Kidney (tissue), 14 donors: ENCODE data around the gene COQ7. TPM values are rescaled to one million over a fixed set of nuclear protein-coding genes. Genes with fewer than 3 reads are reported as not detected.

Experiments used
- DNase-seq, 5 donors: peaks; one replicate each; pipeline ENCODE4 v3.0.0-alpha.2; 2013 to 2020
- FAIRE-seq: peaks from 2 replicates; lab custom pipeline; 2012; peaks lifted over from hg19 to GRCh38; lab: Jason Lieb, UNC
- H3K27ac ChIP-seq, 2 donors: one replicate each; pipeline ENCODE4 v1.7.0; 2013; ENCODE audit warnings: low read depth in 2 of 2, low read length in 2 of 2, inconsistent platforms in 1 of 2
- H3K27me3 ChIP-seq: one replicate; pipeline ENCODE4 v1.7.1; 2013; ENCODE audit warnings: low read length, inconsistent platforms; ENCODE audit not compliant: control insufficient read depth, insufficient read depth
- H3K36me3 ChIP-seq, 3 donors: one replicate each; pipeline versions ENCODE4 v1.7.0 to v1.7.1; 2013; ENCODE audit warnings: low read length in 3 of 3, control low read depth in 1 of 3, inconsistent platforms in 1 of 3; ENCODE audit not compliant: insufficient read depth in 3 of 3, control insufficient read depth in 2 of 3
- H3K4me1 ChIP-seq, 3 donors: one replicate each; pipeline versions ENCODE4 v1.7.0 to v1.7.1; 2013; ENCODE audit warnings: low read length in 3 of 3, inconsistent platforms in 1 of 3, low read depth in 1 of 3; ENCODE audit not compliant: control insufficient read depth in 2 of 3, insufficient read depth in 2 of 3
- H3K4me3 ChIP-seq, 3 donors: one replicate each; pipeline versions ENCODE4 v1.7.0 to v1.8.1; 2013; ENCODE audit warnings: low read length in 3 of 3, control low read depth in 1 of 3, inconsistent platforms in 1 of 3
- H3K9ac ChIP-seq, 3 donors: one replicate each; pipeline versions ENCODE4 v1.7.0 to v1.7.1; 2013; ENCODE audit warnings: low read length in 3 of 3, control low read depth in 1 of 3, inconsistent platforms in 1 of 3
- H3K9me3 ChIP-seq, 3 donors: one replicate each; pipeline versions ENCODE4 v1.7.0 to v1.7.1; 2013; ENCODE audit warnings: low read length in 3 of 3, control low read depth in 1 of 3, inconsistent platforms in 1 of 3; ENCODE audit not compliant: control insufficient read depth in 2 of 3, insufficient read depth in 1 of 3
- CTCF ChIP-seq: IDR thresholded peaks from 3 replicates; pipeline ENCODE4 v1.5.1; 2012; ENCODE audit warnings: mild to moderate bottlenecking, moderate library complexity, borderline replicate concordance; ENCODE audit not compliant: insufficient read depth; ENCODE audit errors: extremely low read depth
- intact Hi-C: fragments of 100-400 bp; cut with DNase I; formaldehyde crosslinking; loops from one replicate; pipeline ENCODE4 v1.11.1; 2022
- polyA plus RNA-seq: library from polyadenylated mRNA; stranded (reverse); fragments of 350-450 nt; fragmentation: Illumina TruSeq; extraction: RNeasy Lipid Tissue Mini Kit (QIAGEN cat#74804); gene quantifications from one replicate; pipeline ENCODE4 v1.2.3, GENCODE V29; 2014; ENCODE audit warnings: low read depth, low replicate concordance; ENCODE audit not compliant: insufficient read depth
- total RNA-seq: library from RNA; stranded (reverse); fragmentation: NEBNext Ultra II Directional; extraction: Animal tissue kit (Norgen Biotek cat#: 25700); gene quantifications from one replicate; pipeline ENCODE4 v1.2.1, GENCODE V29; 2021
- donor health status: control.
- donor health status: control.
- donor health status: control.
- donor health status: control.
- donor health status: control.
- donor health status: DM: yes; HTN: yes; CAD: no.
- donor health status: Normal renal cell carcinoma (clear cell type).

The COQ7 gene
- total and polyA plus RNA-seq, 2 donors from 2014 or later, result 18.8 to 32.5 TPM

DNA sequence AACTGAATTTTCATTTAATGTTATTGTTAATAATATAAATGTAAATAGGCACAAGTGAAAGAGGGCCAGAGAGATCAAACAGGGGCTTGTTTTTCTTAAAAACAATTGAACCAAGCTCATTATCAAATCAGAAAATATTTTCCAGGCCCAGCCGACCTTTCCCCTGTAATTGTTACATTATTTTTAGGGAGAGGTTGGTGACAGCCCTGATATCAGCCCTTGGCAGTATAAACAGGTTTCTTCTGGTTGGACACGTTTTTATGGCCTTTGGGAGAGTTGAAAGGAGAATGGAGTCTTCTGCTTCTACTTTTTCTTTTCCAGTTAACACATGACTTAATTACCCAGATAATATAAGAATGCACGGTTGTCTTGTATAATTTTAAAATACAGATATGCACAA lies 40.0 kb upstream of the COQ7 start:
- TF ChIP-seq CTCF, result no peak
- no peaks in the 10 kb centered on the region for H3K27me3 ChIP-seq

DNA sequence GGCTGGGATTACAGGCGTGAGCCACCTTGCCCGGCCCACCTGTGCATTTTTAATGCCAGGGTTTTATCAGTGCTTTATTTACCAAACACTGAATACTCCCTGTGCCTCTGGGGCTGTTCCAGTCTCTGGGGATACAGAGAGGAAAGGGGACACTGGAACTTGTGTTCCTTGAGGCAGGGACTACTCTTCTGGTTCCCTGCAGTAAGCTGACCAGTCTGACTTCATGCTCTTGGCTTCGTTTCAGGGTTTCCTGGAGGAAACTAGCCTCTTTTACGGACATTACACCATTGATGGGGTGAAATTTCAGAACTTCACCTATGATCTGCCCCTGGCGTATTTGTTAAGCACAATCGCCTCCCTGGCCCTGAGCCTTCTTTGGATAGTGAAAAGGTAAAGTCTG lies 37.4 kb upstream of the COQ7 start:
- Histone ChIP-seq H3K4me3 (no peak overlapping the region), H3K4me1 (no peaks in the 10 kb centered on the region), H3K36me3 (no peaks in the 10 kb centered on the region), H3K9ac (no peak overlapping the region), H3K27ac (no peak overlapping the region), H3K27me3 (no peaks in the 10 kb centered on the region), H3K9me3 (no peaks in the 10 kb centered on the region)
- no peak for DNase-seq
- no peak for TF ChIP-seq CTCF
- FAIRE-seq, result no peak
- intact Hi-C loops, result no loop called here

More for the DNA sequence above, 40.0 kb upstream of the COQ7 start:
- Histone ChIP-seq H3K4me3 (no peak overlapping the region), H3K9me3 (no peaks in the 10 kb centered on the region), H3K27ac (no peak overlapping the region), H3K9ac (no peak overlapping the region), H3K36me3 (no peaks in the 10 kb centered on the region), H3K4me1 (no peaks in the 10 kb centered on the region)
- no peak for FAIRE-seq
- DNase-seq, result no peak
- intact Hi-C loops, result no loop called here

GRCh38 chr16:19031738-19032137 lies 35.7 kb upstream of the COQ7 start:
- Histone ChIP-seq H3K9me3 (no peaks in the 10 kb centered on the region), H3K36me3 (no peaks in the 10 kb centered on the region), H3K27me3 (no peaks in the 10 kb centered on the region), H3K4me3 (no peak overlapping the region), H3K27ac (no peak overlapping the region), H3K4me1 (no peaks in the 10 kb centered on the region), H3K9ac (no peak overlapping the region)
- FAIRE-seq (no peak), DNase-seq (no peak)
- intact Hi-C loops, result no loop called here
- no peak for TF ChIP-seq CTCF

DNA sequence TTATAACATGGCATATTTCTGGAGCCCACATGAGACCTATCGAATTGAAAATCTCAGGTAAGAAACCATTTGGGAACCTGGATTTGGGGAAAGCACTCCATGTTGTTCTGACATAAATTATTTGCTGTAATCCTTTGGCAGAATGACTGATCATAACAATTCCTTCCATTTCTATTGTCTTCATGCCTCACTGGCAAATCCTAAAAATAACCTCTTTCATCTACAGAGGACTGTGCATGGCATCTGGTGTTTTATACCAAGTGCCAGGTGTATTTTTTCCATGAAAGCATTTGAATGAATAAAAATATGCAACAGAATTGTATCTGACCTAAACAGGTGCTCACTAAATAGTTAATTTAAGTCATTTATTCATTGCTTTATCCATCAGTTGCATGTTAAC lies 33.7 kb upstream of the COQ7 start:
- intact Hi-C loops, result no loop called here
- Histone ChIP-seq H3K36me3 (no peaks in the 10 kb centered on the region), H3K4me3 (no peak overlapping the region), H3K9me3 (no peaks in the 10 kb centered on the region), H3K27me3 (no peaks in the 10 kb centered on the region), H3K9ac (no peak overlapping the region), H3K27ac (no peak overlapping the region), H3K4me1 (no peaks in the 10 kb centered on the region)
- no peak for TF ChIP-seq CTCF
- FAIRE-seq, result no peak
- DNase-seq, result no peak
